Brain pericyte (primary cell): Measurements from ENCODE around the gene DOCK2.
"Not testable (repeated sequence)": the region's sequence is repeated elsewhere in the genome, so short reads cannot be mapped to it uniquely, and the experiment has no call there.

Source experiments
- DNase-seq: peaks from one replicate; pipeline ENCODE4 v3.0.0-alpha.2; 2012; ENCODE audit warnings: low read depth, low spot score

DOCK2 gene

DNA sequence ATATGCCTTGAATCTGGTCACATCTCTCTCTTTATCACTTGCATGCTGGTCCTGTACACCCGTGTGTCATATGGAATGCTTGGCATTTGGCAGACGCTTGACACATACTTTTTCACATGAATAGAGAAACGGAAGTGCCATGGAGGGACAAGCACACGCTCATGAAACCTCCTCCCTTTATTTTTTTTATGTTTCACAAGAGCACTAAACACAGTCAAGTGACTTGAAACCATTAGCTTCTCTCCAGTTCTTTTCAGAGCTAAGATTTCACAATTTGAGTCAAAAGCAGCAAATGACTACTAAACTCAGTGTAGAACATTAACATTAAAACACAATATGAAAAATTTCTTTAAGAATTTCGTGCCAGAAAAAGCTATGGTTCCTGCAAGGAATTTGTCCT lies 151.1 kb downstream of the DOCK2 start:
- DNase-seq: no peak

DNA sequence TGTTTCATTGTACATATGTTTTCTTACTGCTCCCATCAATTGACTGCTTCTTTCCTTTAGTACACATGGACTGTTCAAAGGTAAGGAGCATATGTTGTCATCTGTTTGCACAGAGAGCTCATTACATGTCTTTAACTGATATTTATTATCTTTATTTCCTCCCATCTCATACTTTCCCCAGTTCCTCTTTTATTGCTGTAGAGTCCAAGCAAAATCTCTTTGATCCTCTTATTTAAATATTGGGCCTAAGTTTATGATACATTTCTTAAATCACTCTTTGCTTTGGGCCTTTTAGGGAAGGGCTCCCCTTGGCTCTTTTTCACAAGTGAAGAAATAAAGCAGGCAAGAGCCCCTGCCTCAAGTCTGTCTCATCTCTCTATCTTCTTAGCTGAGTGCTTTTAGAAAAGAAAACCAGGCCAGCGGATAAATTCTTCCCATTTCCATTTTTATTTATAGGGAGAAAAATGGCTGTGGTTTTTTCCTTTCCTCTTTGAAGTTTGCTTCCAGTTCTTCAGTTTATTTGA lies 152.4 kb downstream of the DOCK2 start:
- DNase-seq: no peak

- no peak for DNase-seq
These were observed 154.2 kb downstream of the DOCK2 start for GRCh38 chr5:169791251-169791650.

- no peak for DNase-seq
These were observed 158.3 kb downstream of the DOCK2 start for GRCh38 chr5:169795338-169795737.

DNA sequence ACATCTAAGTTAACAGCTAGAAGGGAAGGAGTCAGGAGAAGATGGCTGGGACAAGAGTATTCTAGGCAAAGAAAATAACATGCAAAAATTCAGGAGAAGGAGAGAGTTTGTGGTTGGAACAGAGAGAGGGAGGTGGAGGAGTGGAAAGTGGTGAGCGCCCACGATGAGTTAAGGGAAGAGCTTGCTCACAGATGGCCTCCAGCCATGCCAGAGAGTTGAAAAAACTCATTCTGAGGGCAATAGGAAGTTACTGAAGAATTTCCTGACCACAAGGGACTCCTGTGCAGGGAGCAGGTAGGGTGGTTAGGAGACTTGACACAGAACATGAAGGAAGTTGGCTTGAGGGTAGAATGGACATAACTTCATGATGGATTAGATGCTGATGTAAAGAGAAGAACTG lies 159.7 kb downstream of the DOCK2 start:
- no peak for DNase-seq

GRCh38 chr5:169797577-169797976 lies 160.5 kb downstream of the DOCK2 start:
- no peak for DNase-seq

GRCh38 chr5:169798438-169798837 lies 161.4 kb downstream of the DOCK2 start:
- DNase-seq: no peak

- DNase-seq: no peak
These were observed 162.0 kb downstream of the DOCK2 start for GRCh38 chr5:169798906-169799660.

DNA sequence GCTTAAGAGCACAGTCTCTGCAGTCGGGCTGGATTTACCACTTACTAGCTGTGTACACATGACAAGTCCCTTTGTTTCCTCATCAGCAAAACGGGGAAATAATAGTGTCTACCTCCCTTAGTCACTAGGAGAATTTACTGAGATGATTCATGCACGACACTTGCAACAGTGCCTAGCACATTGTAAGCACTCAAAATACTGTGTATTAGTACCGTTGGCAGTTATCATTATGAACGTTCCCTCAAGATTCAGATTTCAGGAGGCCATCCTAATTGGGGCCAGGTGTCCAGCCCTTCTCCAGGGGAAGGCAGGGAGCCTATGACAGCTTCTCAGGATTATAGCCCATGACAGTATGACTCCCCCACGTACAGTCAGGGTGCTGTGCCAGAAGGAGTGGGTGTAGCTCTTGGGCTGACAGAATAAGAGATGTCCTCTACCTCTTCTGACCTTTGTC lies 164.3 kb downstream of the DOCK2 start:
- DNase-seq: no peak

DNA sequence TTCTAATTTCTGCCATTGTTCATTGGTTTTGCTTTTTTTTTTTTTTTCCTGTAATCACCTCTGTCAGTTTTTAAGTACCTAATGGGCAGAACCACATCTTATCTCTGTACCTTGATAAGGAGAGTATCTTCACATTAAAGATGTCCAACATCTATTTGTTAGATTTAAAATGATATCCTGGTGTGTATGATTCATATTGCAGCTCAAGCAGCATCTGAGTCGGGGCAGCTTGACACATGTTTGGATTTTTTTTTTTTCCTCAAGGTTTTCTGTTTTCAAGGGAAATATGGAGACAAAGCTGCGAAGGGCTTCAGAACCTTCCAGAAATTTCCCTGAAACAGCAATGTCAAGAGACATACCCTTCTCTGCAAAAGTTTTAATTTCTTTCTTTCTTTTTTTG lies 164.7 kb downstream of the DOCK2 start:
- no peak for DNase-seq

GRCh38 chr5:169803077-169803981 lies 166.3 kb downstream of the DOCK2 start:
- peak; percentile 4 for DNase-seq

DNA sequence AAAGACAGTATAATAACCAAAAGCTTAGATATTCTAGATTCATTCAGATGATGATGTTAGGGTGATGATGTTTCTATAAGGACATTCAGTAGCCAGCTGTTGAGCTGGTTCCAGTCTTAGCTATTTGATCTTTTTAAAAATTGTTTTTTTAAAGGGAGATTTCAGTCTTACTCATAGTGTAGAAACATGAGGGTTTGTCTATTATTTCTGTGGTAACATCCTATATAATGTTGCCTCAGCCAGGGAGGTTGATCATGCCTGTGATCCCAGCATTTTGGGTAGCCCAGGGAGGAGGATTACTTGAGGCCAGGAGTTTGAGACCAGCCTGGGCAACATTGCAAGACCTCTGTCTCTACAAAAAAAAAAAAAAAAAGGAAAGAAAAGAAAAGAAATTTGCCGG lies 167.8 kb downstream of the DOCK2 start:
- no peak for DNase-seq

DNA sequence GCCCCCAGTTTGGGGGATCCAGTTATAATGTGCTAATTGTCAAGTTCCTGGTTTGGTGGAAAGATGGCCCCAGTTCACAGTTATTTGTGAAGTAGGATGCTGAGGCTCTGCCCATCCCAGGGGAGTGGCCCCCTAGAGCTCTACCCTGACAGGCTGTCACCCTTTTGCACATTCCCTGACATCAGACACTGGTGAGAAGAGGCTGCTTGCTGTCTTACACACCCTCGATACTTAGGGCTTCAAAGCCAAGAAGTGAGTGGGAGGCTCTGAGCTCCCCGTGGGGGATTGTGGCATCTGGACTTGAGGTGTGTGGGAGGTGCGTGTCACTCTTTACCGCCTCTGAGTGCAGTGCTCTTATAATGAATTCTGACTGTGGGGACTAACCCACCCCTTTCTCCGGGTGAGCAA lies 168.5 kb downstream of the DOCK2 start:
- no peak for DNase-seq

- no peak for DNase-seq
These were observed 169.0 kb downstream of the DOCK2 start for GRCh38 chr5:169805937-169806700.

GRCh38 chr5:169808118-169808581 lies 171.1 kb downstream of the DOCK2 start:
- DNase-seq: no peak

GRCh38 chr5:169808880-169809279 lies 171.8 kb downstream of the DOCK2 start:
- DNase-seq: not testable (repeated sequence)

DNA sequence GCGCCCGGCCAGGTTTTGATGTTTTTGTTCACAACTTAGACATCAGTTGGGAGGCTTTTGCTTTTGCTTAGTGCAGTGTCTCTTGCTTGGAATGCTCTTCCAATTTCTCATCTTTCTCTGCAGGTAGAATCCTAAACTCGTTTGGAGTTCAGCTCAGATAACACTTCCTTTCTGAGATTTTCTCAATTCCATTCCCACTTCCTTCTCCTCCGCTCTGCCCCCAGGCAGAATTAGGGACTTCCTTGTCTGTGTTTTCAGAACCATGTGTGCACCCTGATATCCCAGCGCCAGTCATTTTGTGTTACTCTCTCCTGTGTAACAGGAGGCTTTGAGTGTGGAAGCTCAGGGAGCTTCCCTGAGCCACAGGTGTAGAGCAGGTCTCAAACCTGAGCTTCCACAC lies 172.2 kb downstream of the DOCK2 start:
- no peak for DNase-seq

DNA sequence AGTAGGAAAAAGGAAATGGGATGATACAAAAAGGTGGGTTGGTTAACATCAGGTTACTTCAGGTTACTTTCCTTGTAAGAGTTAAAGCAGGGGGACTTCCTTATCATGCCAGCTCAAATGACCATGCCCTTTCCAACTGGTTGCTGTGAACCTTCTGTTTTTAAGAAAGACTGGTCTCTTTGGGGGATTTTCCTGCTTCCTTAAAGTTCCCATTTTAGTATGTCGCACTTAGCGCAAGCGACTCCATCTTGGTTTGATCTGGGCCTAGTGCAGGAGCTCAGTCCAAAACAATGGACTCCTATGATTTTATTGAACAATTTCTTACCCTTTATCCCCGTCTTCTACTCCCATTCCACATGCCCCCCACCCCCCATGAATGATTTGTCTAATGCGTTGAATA lies 173.4 kb downstream of the DOCK2 start:
- DNase-seq: no peak

DNA sequence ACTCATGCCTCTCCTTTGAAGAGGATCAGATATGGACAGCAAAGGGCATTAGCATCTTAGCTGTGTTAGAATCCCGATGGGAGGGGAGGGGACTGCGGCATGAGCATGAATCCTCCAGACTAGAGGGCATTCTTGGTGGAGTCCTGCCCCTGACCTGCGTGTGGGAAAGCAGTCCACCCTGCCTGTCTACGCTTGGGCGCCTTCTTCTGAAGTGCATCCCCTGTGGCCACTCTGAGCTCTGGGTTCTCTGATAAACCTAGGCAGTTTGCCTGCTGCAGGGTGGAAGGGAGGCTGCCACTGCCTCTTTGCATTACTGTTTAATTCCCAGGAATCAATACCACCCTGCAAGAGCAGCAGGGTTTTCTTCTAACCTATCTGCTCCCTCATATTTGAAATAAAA lies 173.9 kb downstream of the DOCK2 start:
- DNase-seq: no peak

- DNase-seq: no peak
These were observed 174.6 kb downstream of the DOCK2 start for GRCh38 chr5:169811680-169812079.

GRCh38 chr5:169812786-169813185 lies 175.7 kb downstream of the DOCK2 start:
- no peak for DNase-seq

DNA sequence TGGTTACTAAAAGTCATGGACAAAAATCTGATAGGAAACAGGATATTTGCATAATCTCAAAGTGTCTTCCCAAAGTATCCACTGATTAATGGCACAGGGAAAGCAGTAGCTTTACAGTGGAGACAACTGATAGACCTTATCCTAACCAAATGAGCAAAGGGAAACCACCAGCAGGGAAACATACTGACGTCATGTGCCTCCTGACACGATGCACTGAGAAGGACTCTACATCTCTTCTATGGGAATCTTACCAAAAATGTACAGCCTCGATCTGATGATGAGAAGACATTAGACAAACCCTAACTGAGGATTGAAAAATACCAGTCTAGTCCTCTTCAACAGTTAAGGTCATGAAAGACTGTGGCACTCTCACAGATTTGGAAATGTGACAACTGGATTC lies 177.0 kb downstream of the DOCK2 start:
- DNase-seq: no peak
